HG02798 (cell line): ENCODE measurements around the gene TLR7.

Source experiments
- ATAC-seq: cut with Tn5 transposase; IDR thresholded peaks from one replicate; pipeline ENCODE4 v1.9.1; 2021; ENCODE audit warnings: mild to moderate bottlenecking; ENCODE audit not compliant: unreplicated experiment, poor library complexity

The TLR7 gene

GRCh38 chrX:12866451-12867377 is at the start of gene TLR7:
Gene TLR7 (plus strand): TSS chrX:12867072. CDS start chrX:12867579, 507 bp downstream.
- no peak for ATAC-seq

- no peak for ATAC-seq
Observed at GRCh38 chrX:12817528-12817927, 49.3 kb upstream of the TLR7 start.

- no peak for ATAC-seq
Observed at GRCh38 chrX:12819222-12819621, 47.6 kb upstream of the TLR7 start.

- no peak for ATAC-seq
Observed at GRCh38 chrX:12820737-12821136, 46.1 kb upstream of the TLR7 start.

GRCh38 chrX:12824944-12825343 is 41.9 kb upstream of the TLR7 start:
- no peak for ATAC-seq

- no peak for ATAC-seq
Observed at GRCh38 chrX:12825801-12826200, 41.1 kb upstream of the TLR7 start.

GRCh38 chrX:12843061-12843667 is 23.7 kb upstream of the TLR7 start:
- peak; percentile 15 for ATAC-seq

- peak; percentile 94 for ATAC-seq
Observed at GRCh38 chrX:12843668-12844279, 23.1 kb upstream of the TLR7 start.

GRCh38 chrX:12844319-12844718 is 22.6 kb upstream of the TLR7 start:
- peak; percentile 31 for ATAC-seq

GRCh38 chrX:12865359-12865758 is 1.5 kb upstream of the TLR7 start:
- ATAC-seq = no peak

- ATAC-seq = no peak
Observed at GRCh38 chrX:12867685-12868084, 813 bp downstream of the TLR7 start.

GRCh38 chrX:12868747-12869146 is 1.9 kb downstream of the TLR7 start:
- peak; percentile 69 for ATAC-seq

- ATAC-seq = no peak
Observed at GRCh38 chrX:12871257-12871656, 4.4 kb downstream of the TLR7 start.

GRCh38 chrX:12872741-12873140 is 5.9 kb downstream of the TLR7 start:
- no peak for ATAC-seq

- ATAC-seq = no peak
Observed at GRCh38 chrX:12874581-12874980, 7.7 kb downstream of the TLR7 start.

- ATAC-seq = no peak
Observed at GRCh38 chrX:12877386-12877785, 10.5 kb downstream of the TLR7 start.

- no peak for ATAC-seq
Observed at GRCh38 chrX:12878536-12878935, 11.7 kb downstream of the TLR7 start.

GRCh38 chrX:12881914-12882313 is 15.0 kb downstream of the TLR7 start:
- no peak for ATAC-seq

GRCh38 chrX:12885508-12885907 is 18.6 kb downstream of the TLR7 start:
- ATAC-seq = no peak

- ATAC-seq = no peak
Observed at GRCh38 chrX:12886545-12886944, 19.7 kb downstream of the TLR7 start.

- no peak for ATAC-seq
Observed at GRCh38 chrX:12887141-12887540, 20.3 kb downstream of the TLR7 start.
